Stimulated activated CD8-positive, alpha-beta memory T cell treated with anti-CD3 and anti-CD28 coated beads, Interleukin-15, amount 100 ng/mL, for 24 hours (primary cell): ENCODE data around the gene SH3RF3.

Experiments used
- DNase-seq: peaks from one replicate; pipeline ENCODE4 v3.0.0-alpha.2; 2020; ENCODE audit warnings: low read depth

The SH3RF3 gene

GRCh38 chr2:109476641-109477441 lies 347.8 kb downstream of the SH3RF3 start:
- DNase-seq: no peak

- no peak for DNase-seq
These were observed 350.0 kb downstream of the SH3RF3 start for GRCh38 chr2:109478906-109479493.

GRCh38 chr2:109479804-109480203 lies 350.8 kb downstream of the SH3RF3 start:
- DNase-seq: no peak

- DNase-seq: no peak
These were observed 351.6 kb downstream of the SH3RF3 start for GRCh38 chr2:109480486-109481195.

GRCh38 chr2:109481196-109481555 lies 352.2 kb downstream of the SH3RF3 start:
- no peak for DNase-seq

- DNase-seq: no peak
These were observed 352.6 kb downstream of the SH3RF3 start for GRCh38 chr2:109481599-109481998.

- no peak for DNase-seq
These were observed 353.4 kb downstream of the SH3RF3 start for GRCh38 chr2:109482361-109482861.

- DNase-seq: no peak
These were observed 357.9 kb downstream of the SH3RF3 start for GRCh38 chr2:109486711-109487535.

GRCh38 chr2:109487536-109487869 lies 358.5 kb downstream of the SH3RF3 start:
- DNase-seq: no peak

GRCh38 chr2:109487871-109488655 lies 359.1 kb downstream of the SH3RF3 start:
- no peak for DNase-seq

GRCh38 chr2:109489296-109489695 lies 360.3 kb downstream of the SH3RF3 start:
- DNase-seq: no peak

GRCh38 chr2:109493176-109493935 lies 364.4 kb downstream of the SH3RF3 start:
- DNase-seq: no peak

GRCh38 chr2:109494351-109494750 lies 365.3 kb downstream of the SH3RF3 start:
- no peak for DNase-seq

GRCh38 chr2:109497463-109497862 lies 368.5 kb downstream of the SH3RF3 start:
- DNase-seq: no peak

GRCh38 chr2:109497911-109498870 lies 369.2 kb downstream of the SH3RF3 start:
- no peak for DNase-seq

GRCh38 chr2:109498906-109499305 lies 369.9 kb downstream of the SH3RF3 start:
- no peak for DNase-seq

GRCh38 chr2:109499566-109499965 lies 370.6 kb downstream of the SH3RF3 start:
- DNase-seq: no peak

GRCh38 chr2:109500910-109501309 lies 371.9 kb downstream of the SH3RF3 start:
- no peak for DNase-seq

- DNase-seq: no peak
These were observed 372.5 kb downstream of the SH3RF3 start for GRCh38 chr2:109501461-109501860.
